ENCODE results near the gene RPP40. TPM values are rescaled to one million over a fixed set of nuclear protein-coding genes. Genes with fewer than 3 reads are reported as not detected.
"Not testable (repeated sequence)": the region's sequence is repeated elsewhere in the genome, so short reads cannot be mapped to it uniquely, and the experiment has no call there.

The RPP40 gene
- total and polyA plus RNA-seq, 8 donors: 0.97 to 3.7 (median 2.5) TPM

- no peaks in the 10 kb centered on the region for H3K9me3 ChIP-seq
- WGBS, 2 donors: 88 to 97% methylated on average over 3 of the region's 3 CpGs
- no peak for FAIRE-seq
- H3K36me3 ChIP-seq: no peaks in the 10 kb centered on the region
- intact Hi-C loops (cut with DNase I): no loop called here
- H3K27ac ChIP-seq: no peak overlapping the region
- no peaks in the 10 kb centered on the region for H3K4me1 ChIP-seq
- H3K4me3 ChIP-seq: no peak overlapping the region
- TF ChIP-seq CTCF (IDR thresholded peaks at IDR 0.05): no peak
- no peak for DNase-seq
- ATAC-seq: no peak
- no peaks in the 10 kb centered on the region for H3K27me3 ChIP-seq
Measured at GRCh38 chr6:5007531-5007930, 3.7 kb upstream of the RPP40 start.

GRCh38 chr6:5006222-5006621 is 2.4 kb upstream of the RPP40 start:
- Histone ChIP-seq H3K4me1 (no peaks in the 10 kb centered on the region), H3K36me3 (no peaks in the 10 kb centered on the region), H3K27me3 (no peaks in the 10 kb centered on the region), H3K9me3 (no peaks in the 10 kb centered on the region), H3K27ac (no peak overlapping the region), H3K4me3 (no peak overlapping the region)
- DNase-seq (no peak), ATAC-seq (no peak), FAIRE-seq (no peak)
- WGBS, 2 donors: 92 to 96% methylated on average over 6 of the region's 6 CpGs
- no peak for TF ChIP-seq CTCF (IDR thresholded peaks at IDR 0.05)
- intact Hi-C loops (cut with DNase I): no loop called here

- H3K36me3 ChIP-seq; ATAC-seq; H3K27ac ChIP-seq; DNase-seq; H3K27me3 ChIP-seq; H3K4me1 ChIP-seq; FAIRE-seq; intact Hi-C loops (cut with DNase I); H3K9me3 ChIP-seq; H3K4me3 ChIP-seq: not testable (repeated sequence)
- 96% methylated on average over 5 of the region's 5 CpGs for WGBS, 2 donors
Measured at GRCh38 chr6:5005038-5005433, 1.2 kb upstream of the RPP40 start.

GRCh38 chr6:5004373-5005037 is 668 bp upstream of the RPP40 start:
- H3K27me3 ChIP-seq: no peaks in the 10 kb centered on the region
- H3K4me3 ChIP-seq: peak overlapping the region; percentile 41 to 82 (median 64)
- H3K27ac ChIP-seq: peak overlapping the region in 3 of 4 donors; percentile 35 to 75 (median 70)
- no peak for TF ChIP-seq CTCF (IDR thresholded peaks at IDR 0.05)
- 60 to 61% methylated on average over 12 of the region's 12 CpGs for WGBS, 2 donors
- intact Hi-C loops (cut with DNase I): no loop called here
- H3K36me3 ChIP-seq: no peaks in the 10 kb centered on the region
- DNase-seq (no peak), ATAC-seq (no peak), FAIRE-seq (no peak)
- no peaks in the 10 kb centered on the region for H3K9me3 ChIP-seq
- no peaks in the 10 kb centered on the region for H3K4me1 ChIP-seq

GRCh38 chr6:4999586-4999985 is 4.3 kb downstream of the RPP40 start:
- WGBS, 2 donors: 50 to 91% methylated on average over 2 of the region's 2 CpGs
- ATAC-seq: no peak
- intact Hi-C loops (cut with DNase I): no loop called here

More at GRCh38 chr6:4999586-4999985, 4.3 kb downstream of the RPP40 start:
- Histone ChIP-seq H3K27me3 (no peaks in the 10 kb centered on the region), H3K27ac (no peak overlapping the region), H3K4me1 (no peaks in the 10 kb centered on the region), H3K4me3 (no peak overlapping the region), H3K9me3 (no peaks in the 10 kb centered on the region), H3K36me3 (peaks cover 0 to 4% (median 3%) of the 10 kb centered on the region in 3 donors)
- FAIRE-seq (no peak), DNase-seq (no peak)
- no peak for TF ChIP-seq CTCF (IDR thresholded peaks at IDR 0.05)
